Right renal cortex interstitium (tissue), 3 donors: ENCODE data around the gene FRYL. TPM values are rescaled to one million over a fixed set of nuclear protein-coding genes. Genes with fewer than 3 reads are reported as not detected.

Source experiments
- DNase-seq, 3 donors: peaks; one replicate each; pipeline ENCODE4 v3.0.0-alpha.2; 2013; ENCODE audit warnings: low read depth in 3 of 3, low spot score in 2 of 3
- polyA plus RNA-seq, 3 donors: library from polyadenylated mRNA; unstranded; fragments of 120-200 nt; gene quantifications; one replicate each; pipeline ENCODE4 v1.2.1, GENCODE V29; 2013; ENCODE audit not compliant: insufficient read length in 3 of 3

Gene FRYL
- polyA plus RNA-seq, 3 donors, result 43.2 to 52.5 (median 45.4) TPM

GRCh38 chr4:48499551-48500066 lies 280.5 kb downstream of the FRYL start:
- DNase-seq, result no peak

- DNase-seq, result no peak
These were observed 281.2 kb downstream of the FRYL start for GRCh38 chr4:48498895-48499294.

GRCh38 chr4:48495941-48496340 lies 284.1 kb downstream of the FRYL start:
- DNase-seq, result no peak

DNA sequence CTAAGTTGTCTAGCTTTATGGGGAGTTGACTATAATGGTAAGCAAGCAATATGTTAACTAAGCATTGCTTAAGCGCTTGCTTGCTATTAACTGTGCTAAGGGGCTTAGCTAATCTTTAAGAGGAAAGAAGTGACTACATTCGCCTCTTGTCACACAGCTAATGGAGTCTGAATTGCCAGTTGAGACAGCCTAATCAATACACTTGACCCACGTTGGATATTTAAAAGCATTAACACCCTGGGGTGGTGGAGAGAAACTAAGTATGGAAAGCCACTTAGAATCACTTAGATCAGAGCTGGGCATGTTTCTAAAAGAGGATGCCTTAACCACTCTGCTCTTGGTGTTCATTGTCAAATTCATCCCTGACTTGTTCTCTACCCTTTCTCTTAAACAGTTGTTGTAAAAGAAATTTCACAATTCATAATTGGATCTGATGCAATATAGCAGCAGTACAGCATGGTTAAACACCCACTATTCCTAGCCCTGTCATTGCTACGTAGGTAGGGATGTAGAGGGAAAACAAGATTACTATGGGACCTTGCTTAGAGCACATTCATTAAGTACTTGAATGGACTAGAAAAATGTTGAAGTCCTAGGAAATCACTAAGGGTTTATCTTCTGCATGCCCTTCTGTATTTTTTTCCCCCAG lies 286.5 kb downstream of the FRYL start:
- no peak for DNase-seq

DNA sequence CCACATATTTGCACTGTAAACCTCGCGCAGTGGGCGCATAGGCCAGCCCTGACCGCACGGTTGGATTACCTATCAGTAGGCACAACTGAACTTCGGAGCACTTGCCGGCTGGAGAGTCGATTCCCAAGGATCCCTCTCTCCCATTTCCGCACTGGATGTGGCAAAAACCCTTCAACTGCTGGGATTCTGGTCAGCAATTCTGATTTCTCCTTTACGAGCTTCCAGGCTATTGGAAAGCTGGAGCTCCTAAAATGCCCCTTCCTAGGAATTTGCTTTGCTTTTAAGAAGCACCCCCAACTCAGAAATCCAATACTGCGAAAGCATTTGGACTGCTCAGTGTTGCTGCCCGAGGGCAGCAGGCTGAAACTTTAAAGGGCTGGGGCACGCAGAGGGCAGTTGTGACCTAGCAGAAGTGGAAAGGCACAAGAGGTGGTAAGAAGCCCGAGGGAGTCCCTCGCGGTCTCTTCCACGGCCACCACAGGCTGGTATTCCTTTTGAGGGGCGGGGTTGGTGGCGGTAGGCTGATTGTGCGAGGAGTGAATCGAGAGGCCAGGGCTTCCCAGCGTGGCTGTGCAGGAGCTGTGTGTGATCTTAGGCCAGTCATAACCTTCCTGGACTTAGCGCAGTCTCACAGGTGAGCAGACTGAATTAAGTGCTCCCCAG lies 288.4 kb downstream of the FRYL start:
- no peak for DNase-seq

DNA sequence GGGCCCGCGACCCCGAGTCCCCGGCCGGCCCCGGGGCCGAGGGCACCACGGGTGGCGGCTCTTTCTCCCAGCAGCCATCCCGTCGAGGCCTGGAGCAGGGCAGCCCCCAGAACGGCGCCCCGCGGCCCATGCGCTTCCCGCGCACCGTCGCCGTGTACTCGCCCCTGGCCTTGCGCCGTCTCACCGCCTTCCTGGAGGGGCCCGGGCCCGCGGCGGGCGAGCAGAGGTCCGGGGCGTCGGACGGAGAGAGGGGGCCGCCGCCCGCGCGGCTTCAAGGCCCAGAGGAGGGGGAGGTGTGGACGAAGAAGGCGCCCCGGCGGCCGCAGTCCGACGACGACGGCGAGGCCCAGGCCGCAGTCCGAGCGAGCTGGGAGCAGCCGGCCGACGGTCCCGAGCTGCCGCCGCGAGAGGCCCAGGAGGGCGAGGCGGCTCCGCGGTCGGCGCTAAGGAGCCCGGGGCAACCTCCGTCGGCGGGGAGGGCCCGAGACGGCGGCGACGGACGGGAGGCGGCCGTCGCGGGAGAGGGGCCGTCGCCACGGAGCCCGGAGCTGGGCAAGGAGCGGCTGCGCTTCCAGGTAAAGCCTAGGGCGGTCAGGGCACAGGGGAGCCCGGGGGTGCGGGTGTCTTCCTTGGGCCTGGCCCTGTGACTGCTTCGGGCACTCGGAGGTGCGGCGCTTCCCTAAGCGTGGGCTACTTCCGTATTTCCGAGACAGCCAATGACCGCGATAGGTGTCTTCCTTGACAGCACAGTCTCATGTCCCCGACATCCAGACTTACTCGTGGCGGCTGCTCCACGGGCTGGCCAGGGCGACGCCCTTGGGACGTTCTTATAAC lies 289.2 kb downstream of the FRYL start:
- DNase-seq, result no peak

GRCh38 chr4:48490012-48490679 lies 289.9 kb downstream of the FRYL start, which contains the start of gene ZAR1:
TSS of gene ZAR1 (plus strand) at chr4:48490252. CDS start at chr4:48490292, 40 bp downstream.
- DNase-seq, result no peak

- no peak for DNase-seq
These were observed 290.4 kb downstream of the FRYL start for GRCh38 chr4:48489683-48490011.

- DNase-seq, result no peak
These were observed 295.4 kb downstream of the FRYL start for GRCh38 chr4:48484494-48485168.

GRCh38 chr4:48483777-48484493 lies 296.1 kb downstream of the FRYL start:
- DNase-seq, result no peak

- no peak for DNase-seq
These were observed 296.9 kb downstream of the FRYL start, which contains the start of gene SLC10A4 for GRCh38 chr4:48483006-48483776. TSS of gene SLC10A4 (plus strand) at chr4:48483343. CDS start at chr4:48483562, 219 bp downstream.

DNA sequence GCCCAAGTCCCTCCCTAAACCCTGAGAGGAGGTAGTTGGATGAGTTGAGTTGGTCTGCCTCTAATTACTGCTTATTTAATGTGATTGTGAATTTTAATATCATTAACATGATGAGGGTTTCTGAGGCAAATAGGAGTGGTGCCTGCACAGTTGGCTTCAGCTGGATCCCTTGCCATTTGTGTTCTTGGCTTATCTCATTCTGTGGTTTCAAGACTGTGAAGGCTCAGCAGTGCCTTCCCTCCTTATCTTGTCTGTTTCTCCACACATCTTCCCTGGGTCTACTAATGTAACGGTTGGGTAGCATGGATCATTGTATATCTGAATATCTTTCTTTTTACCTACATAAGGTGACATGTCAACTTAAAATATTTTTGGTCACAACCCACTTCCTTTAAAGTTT lies 298.5 kb downstream of the FRYL start:
- no peak for DNase-seq

- DNase-seq, result no peak
These were observed 301.8 kb downstream of the FRYL start for GRCh38 chr4:48478273-48478672.

DNA sequence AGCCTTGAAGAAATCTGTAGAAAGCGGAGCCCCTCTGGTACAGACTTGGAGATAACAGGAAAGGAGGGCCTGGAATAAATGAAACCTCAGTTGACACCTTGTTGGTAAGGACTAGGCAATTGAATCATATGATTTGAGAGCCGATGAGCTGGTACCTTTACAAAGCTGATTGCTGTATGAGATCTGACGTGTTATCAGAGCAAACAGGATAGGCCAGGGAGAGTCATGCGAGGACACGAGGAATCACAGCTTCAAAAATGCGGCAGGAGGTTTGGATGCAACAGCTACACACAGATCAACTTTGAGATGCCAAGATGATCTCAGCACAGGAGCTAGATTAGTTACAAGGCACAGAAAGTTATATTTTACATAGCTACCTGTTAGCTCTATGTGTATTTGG lies 304.3 kb downstream of the FRYL start:
- no peak for DNase-seq

- no peak for DNase-seq
These were observed 307.3 kb downstream of the FRYL start for GRCh38 chr4:48472794-48473193.

GRCh38 chr4:48470570-48470969 lies 309.5 kb downstream of the FRYL start:
- no peak for DNase-seq

DNA sequence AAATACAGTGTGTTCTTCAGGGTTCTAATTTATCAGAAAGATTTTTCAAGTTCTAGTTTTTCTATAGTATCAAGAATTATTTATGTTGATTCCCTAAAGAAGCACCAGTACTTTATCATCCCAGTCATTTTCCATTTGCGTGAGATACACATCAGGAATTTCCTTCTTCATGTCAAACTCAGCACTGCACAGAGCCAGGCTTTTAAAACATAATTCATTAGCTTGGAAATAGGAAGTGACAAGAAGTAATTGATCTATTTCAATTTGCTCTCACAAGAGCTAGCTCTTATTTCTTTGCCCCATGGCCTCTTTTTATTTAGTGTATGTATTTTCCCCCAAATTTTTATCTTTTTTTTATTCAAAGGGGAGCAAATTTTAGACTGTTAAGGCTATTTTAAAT lies 309.9 kb downstream of the FRYL start:
- no peak for DNase-seq

- DNase-seq, result no peak
These were observed 312.2 kb downstream of the FRYL start for GRCh38 chr4:48467891-48468290.

GRCh38 chr4:48467442-48467841 lies 312.6 kb downstream of the FRYL start:
- no peak for DNase-seq
